Chondrocyte (in vitro differentiated cells): ENCODE data around the gene TSNAX. TPM values are rescaled to one million over a fixed set of nuclear protein-coding genes. Genes with fewer than 3 reads are reported as not detected.

Experiments used
- DNase-seq: peaks from one replicate; pipeline ENCODE4 v3.0.0; 2021; ENCODE audit warnings: mixed read lengths, low spot score
- H3K27ac Mint-ChIP-seq: one replicate; pipeline ENCODE4 v1.8.0; 2021; ENCODE audit warnings: mild to moderate bottlenecking, moderate library complexity, mixed read lengths; ENCODE audit not compliant: unreplicated experiment
- H3K27me3 Mint-ChIP-seq: 2 replicates; pipeline ENCODE4 v1.8.0; 2021; ENCODE audit warnings: low read depth, mixed read lengths
- H3K36me3 Mint-ChIP-seq: 2 replicates; pipeline ENCODE4 v1.8.0; 2021; ENCODE audit warnings: low read depth, mixed read lengths
- H3K4me1 Mint-ChIP-seq: 2 replicates; pipeline ENCODE4 v1.8.0; 2021; ENCODE audit warnings: low read depth, mild to moderate bottlenecking, mixed read lengths
- H3K4me3 Mint-ChIP-seq: one replicate; pipeline ENCODE4 v1.8.0; 2021; ENCODE audit warnings: mild to moderate bottlenecking, moderate library complexity, mixed read lengths; ENCODE audit not compliant: unreplicated experiment
- H3K9me3 Mint-ChIP-seq: 2 replicates; pipeline ENCODE4 v1.8.0; 2021; ENCODE audit warnings: low read depth, mixed read lengths
- total RNA-seq: library from RNA; stranded (reverse); gene quantifications from 3 replicates; pipeline ENCODE4 v1.2.1, GENCODE V29; 2021
- TF ChIP-seq, protein P1 (sequence below): fragments of 200-600 bp; sonication (generic); IDR thresholded peaks from 2 replicates; pipeline ENCODE4 v1.5.0; 2021; ENCODE audit warnings: antibody characterized with exemption, mild to moderate bottlenecking, moderate library complexity

The TSNAX gene
- total RNA-seq, 1 donor from 2014 or later = 36.8 TPM

DNA sequence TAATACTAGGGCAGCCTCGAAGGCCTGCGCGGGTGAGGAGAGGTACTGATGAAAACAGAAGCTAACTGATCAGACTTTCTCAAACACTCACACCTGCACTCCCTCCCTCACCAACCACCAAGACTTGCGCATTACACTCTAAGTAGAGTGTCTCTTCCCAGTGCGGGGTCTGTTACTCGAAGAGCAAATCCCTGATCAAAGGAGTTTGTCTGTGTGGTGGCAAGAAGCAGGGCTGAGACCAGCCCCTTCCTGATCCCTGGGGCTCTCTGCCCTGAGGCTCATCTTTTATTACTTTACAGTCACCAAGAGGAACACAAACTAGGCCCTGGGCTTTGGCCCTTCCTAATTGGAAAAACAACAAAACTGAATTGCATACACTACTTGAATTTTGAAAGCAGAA, 19.5 kb upstream of the TSNAX start:
- Mint-ChIP-seq H3K27ac (no peak overlapping the region), H3K36me3 (no peaks in the 10 kb centered on the region), H3K4me1 (no peaks in the 10 kb centered on the region), H3K27me3 (no peaks in the 10 kb centered on the region), H3K9me3 (no peaks in the 10 kb centered on the region), H3K4me3 (no peak overlapping the region)
- TF ChIP-seq, protein P1, sequence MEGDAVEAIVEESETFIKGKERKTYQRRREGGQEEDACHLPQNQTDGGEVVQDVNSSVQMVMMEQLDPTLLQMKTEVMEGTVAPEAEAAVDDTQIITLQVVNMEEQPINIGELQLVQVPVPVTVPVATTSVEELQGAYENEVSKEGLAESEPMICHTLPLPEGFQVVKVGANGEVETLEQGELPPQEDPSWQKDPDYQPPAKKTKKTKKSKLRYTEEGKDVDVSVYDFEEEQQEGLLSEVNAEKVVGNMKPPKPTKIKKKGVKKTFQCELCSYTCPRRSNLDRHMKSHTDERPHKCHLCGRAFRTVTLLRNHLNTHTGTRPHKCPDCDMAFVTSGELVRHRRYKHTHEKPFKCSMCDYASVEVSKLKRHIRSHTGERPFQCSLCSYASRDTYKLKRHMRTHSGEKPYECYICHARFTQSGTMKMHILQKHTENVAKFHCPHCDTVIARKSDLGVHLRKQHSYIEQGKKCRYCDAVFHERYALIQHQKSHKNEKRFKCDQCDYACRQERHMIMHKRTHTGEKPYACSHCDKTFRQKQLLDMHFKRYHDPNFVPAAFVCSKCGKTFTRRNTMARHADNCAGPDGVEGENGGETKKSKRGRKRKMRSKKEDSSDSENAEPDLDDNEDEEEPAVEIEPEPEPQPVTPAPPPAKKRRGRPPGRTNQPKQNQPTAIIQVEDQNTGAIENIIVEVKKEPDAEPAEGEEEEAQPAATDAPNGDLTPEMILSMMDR = no peak
- DNase-seq = no peak

DNA sequence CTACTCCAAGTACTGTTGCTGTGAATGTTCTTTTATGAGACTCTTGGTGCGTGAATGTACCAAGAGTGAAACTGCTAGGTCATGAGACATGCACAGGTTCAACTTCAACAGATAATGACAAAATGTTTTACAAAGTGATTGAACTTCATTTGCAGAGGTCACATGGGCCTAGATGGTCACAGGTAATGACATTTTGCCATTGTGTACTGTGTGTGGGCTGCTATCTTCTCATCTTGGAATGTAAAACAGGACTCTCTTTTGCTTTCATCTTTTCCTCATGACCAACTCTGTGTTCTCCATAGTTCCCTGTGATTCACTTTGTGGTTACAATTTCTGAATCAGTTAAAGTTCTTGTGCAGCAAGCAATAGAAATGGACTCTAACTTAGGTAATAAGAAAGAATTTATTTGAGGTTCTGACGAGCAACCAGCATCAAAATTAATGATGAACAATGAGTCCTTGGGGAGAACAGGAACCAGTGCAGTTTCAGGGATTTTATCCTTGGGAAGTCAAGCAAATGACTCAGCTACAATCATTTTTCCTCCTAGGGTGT, 16.2 kb upstream of the TSNAX start:
- H3K9me3 Mint-ChIP-seq = no peaks in the 10 kb centered on the region
- no peaks in the 10 kb centered on the region for H3K36me3 Mint-ChIP-seq
- H3K27me3 Mint-ChIP-seq = no peaks in the 10 kb centered on the region
- no peaks in the 10 kb centered on the region for H3K4me1 Mint-ChIP-seq
- H3K4me3 Mint-ChIP-seq = no peak overlapping the region
- TF ChIP-seq, protein P1 = no peak
- no peak for DNase-seq
- no peak overlapping the region for H3K27ac Mint-ChIP-seq

DNA sequence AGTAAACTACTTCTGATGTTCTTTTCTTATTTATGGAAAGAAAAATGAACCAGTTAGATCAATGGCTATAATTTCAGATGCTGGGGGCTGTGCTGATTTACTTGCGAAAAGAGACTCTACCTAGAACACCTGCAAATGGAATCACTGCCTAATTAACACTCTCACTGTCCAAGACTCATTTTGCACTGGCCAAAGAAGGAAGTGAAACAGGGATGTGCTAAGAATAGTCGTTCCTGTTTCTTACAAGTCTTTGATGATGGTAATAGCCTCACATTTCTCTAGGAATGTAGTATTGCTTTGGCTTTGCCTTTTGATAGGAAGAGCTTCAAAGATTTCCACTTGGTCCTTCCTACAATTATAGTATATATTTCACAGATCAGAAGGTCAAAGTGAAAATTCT, 12.7 kb upstream of the TSNAX start:
- H3K36me3 Mint-ChIP-seq = no peaks in the 10 kb centered on the region
- DNase-seq = no peak
- no peaks in the 10 kb centered on the region for H3K4me1 Mint-ChIP-seq
- TF ChIP-seq, protein P1 = no peak
- peaks cover 3% of the 10 kb centered on the region for H3K27me3 Mint-ChIP-seq
- H3K27ac Mint-ChIP-seq = no peak overlapping the region
- no peak overlapping the region for H3K4me3 Mint-ChIP-seq
- no peaks in the 10 kb centered on the region for H3K9me3 Mint-ChIP-seq

DNA sequence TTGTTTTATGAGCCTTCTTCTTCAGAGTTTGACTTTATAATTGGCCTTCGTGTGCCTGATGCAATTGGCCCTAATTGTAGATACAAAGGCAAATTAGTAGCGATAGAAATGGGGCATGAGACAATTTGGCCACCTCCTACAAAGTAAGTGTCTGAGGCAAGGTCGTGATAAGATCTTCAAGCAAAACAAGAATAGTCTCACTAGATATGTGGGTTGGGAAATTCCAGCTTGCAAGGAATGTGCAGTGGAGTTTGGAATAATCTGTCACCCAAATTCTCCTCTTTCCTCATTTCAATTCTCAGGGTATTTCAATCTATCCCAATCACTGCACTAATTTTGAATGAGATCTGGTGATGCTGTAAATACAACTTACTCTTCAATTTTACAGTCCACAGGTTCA, 11.4 kb upstream of the TSNAX start:
- Mint-ChIP-seq H3K36me3 (no peaks in the 10 kb centered on the region), H3K27ac (no peak overlapping the region), H3K4me3 (no peak overlapping the region), H3K4me1 (no peaks in the 10 kb centered on the region), H3K27me3 (peaks cover 3% of the 10 kb centered on the region), H3K9me3 (no peaks in the 10 kb centered on the region)
- no peak for DNase-seq
- TF ChIP-seq, protein P1 = no peak

DNA sequence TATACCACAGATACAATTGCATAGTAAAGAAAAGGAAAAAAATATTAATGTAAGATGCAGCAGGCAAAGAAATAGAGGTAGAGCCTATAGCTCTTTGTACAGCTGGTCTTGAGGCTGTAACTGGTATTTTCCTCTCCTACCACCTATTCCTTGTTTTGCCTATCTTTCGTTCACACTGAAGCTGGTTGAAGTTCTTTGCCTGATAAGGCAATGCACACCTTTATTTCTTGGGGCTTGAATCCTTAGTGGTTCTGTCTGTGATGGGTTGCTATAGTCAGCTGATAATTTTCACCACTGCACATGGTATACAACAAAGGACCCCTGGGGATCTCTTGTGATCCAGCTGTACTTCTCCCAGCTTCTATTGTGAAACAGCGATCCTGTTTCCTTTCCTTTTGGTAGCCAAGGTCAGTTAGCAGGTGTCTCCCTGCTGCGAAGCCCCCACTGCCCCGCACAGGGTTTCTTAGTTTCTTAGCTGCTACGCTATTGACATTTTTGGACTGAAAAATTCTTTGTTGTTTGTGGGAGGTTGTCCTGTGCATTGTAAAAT, 9.9 kb upstream of the TSNAX start:
- H3K27me3 Mint-ChIP-seq = peaks cover 3% of the 10 kb centered on the region
- no peak for DNase-seq
- TF ChIP-seq, protein P1 = no peak

More for the DNA sequence above, 9.9 kb upstream of the TSNAX start:
- no peak overlapping the region for H3K27ac Mint-ChIP-seq
- no peak overlapping the region for H3K4me3 Mint-ChIP-seq
- H3K36me3 Mint-ChIP-seq = no peaks in the 10 kb centered on the region
- no peaks in the 10 kb centered on the region for H3K9me3 Mint-ChIP-seq
- no peaks in the 10 kb centered on the region for H3K4me1 Mint-ChIP-seq
